Thyroid gland (tissue), 4 donors: Measurements from ENCODE around the gene DLGAP1.

Experiments
- POLR2A ChIP-seq, 2 donors: fragments of 450-650 bp; IDR thresholded peaks; one replicate each; pipeline ENCODE4 v1.6.1; 2017; ENCODE audit warnings: antibody characterized with exemption in 2 of 2, mild to moderate bottlenecking in 2 of 2, moderate library complexity in 1 of 2
- TF ChIP-seq, protein P1 (sequence below), 6 experiments: fragments of 200-600 bp in 3 of 6; fragments of 450-650 bp in 3 of 6; sonication (generic) in 3 of 6; IDR thresholded peaks; one replicate each; pipeline ENCODE4 v1.5.1; 2016 to 2019; ENCODE audit warnings: antibody characterized with exemption in 6 of 6, mild to moderate bottlenecking in 2 of 6, inconsistent platforms in 1 of 6, moderate library complexity in 1 of 6

DNA sequence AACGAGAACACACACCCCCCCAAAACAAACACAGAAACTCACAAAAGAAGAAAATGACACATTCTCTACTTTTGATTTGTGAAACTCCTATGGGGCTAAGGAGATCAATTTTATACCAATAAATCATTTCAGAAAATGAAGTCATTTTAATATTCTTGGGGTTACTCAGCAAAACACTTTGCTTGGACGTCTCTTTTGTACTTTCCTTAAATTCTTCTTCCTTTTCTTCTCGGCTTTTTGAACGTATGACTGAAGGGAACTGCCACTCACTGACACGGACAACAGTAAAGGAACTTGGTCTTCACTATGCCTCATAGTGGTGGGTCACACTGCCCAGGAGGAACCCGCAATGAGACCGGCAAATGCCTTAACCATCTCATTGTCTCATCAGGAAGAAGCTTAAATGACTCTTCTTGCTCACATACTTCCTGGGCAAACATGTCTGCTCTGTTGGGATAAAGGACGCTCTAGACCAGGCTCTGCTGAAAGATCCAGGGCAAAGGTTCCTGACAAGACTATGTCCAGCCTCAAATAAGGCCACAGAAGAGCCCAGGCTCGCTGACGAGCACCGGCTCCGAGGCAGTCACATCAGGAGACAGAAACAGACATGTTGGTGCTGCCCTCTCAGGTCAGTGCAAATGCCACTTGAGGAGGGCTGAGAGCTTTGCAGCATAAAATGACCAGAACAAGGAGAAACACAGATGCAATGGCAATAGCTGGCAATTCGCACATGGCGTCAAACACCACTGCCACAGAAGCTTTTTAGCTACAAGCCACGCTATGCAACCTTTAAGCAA lies 799.7 kb downstream of the DLGAP1 start:
- TF ChIP-seq, protein P1, sequence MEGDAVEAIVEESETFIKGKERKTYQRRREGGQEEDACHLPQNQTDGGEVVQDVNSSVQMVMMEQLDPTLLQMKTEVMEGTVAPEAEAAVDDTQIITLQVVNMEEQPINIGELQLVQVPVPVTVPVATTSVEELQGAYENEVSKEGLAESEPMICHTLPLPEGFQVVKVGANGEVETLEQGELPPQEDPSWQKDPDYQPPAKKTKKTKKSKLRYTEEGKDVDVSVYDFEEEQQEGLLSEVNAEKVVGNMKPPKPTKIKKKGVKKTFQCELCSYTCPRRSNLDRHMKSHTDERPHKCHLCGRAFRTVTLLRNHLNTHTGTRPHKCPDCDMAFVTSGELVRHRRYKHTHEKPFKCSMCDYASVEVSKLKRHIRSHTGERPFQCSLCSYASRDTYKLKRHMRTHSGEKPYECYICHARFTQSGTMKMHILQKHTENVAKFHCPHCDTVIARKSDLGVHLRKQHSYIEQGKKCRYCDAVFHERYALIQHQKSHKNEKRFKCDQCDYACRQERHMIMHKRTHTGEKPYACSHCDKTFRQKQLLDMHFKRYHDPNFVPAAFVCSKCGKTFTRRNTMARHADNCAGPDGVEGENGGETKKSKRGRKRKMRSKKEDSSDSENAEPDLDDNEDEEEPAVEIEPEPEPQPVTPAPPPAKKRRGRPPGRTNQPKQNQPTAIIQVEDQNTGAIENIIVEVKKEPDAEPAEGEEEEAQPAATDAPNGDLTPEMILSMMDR (IDR thresholded peaks at IDR 0.05) = no peak
- TF ChIP-seq POLR2A (IDR thresholded peaks at IDR 0.05) = no peak
